GM23248 (cell line): Measurements from ENCODE around the gene FAM83G.

ENCODE experiments used
- EZH2 ChIP-seq: fragments of 200-600 bp; sonication (generic); IDR thresholded peaks from 2 replicates; pipeline ENCODE4 v1.6.1; 2018; ENCODE audit warnings: antibody characterized with exemption, mild to moderate bottlenecking; ENCODE audit not compliant: insufficient read depth, poor library complexity, severe bottlenecking
- EZH2phosphoT487 ChIP-seq: fragments of 200-600 bp; sonication (generic); IDR thresholded peaks from 2 replicates; pipeline ENCODE4 v1.6.1; 2018; ENCODE audit warnings: antibody characterized with exemption, moderate library complexity, mild to moderate bottlenecking, low read depth; ENCODE audit not compliant: insufficient read depth

GRCh38 chr17:19016297-19016696 lies 11.7 kb upstream of the FAM83G start:
- TF ChIP-seq EZH2 (no peak), EZH2phosphoT487 (no peak)
